Inflammatory macrophage treated with lipopolysaccharide for 1 hour (primary cell): ENCODE measurements around the gene ASIP.
A peak's percentile ranks its signal among the peaks of the same experiment; 100 is the strongest.
"Not testable (repeated sequence)": the region's sequence is repeated elsewhere in the genome, so short reads cannot be mapped to it uniquely, and the experiment has no call there.

Experiments
- DNase-seq, 2 donors: peaks; one replicate each; pipeline ENCODE4 v3.0.0-alpha.2; 2020 to 2022

The ASIP gene

GRCh38 chr20:34290471-34290870, 49.2 kb downstream of the ASIP start:
- no peak for DNase-seq

GRCh38 chr20:34292496-34292895, 51.3 kb downstream of the ASIP start:
- DNase-seq: no peak

GRCh38 chr20:34293119-34293518, 51.9 kb downstream of the ASIP start:
- DNase-seq: no peak

- DNase-seq: peak in 1 of 2 donors; percentile 40
These were observed 52.4 kb downstream of the ASIP start for GRCh38 chr20:34293589-34293988.

GRCh38 chr20:34294563-34294962, 53.3 kb downstream of the ASIP start:
- DNase-seq: no peak

- no peak for DNase-seq
These were observed 54.1 kb downstream of the ASIP start for GRCh38 chr20:34295284-34295683.

GRCh38 chr20:34296468-34296867, 55.2 kb downstream of the ASIP start:
- no peak for DNase-seq

- not testable (repeated sequence) for DNase-seq
These were observed 57.1 kb downstream of the ASIP start for GRCh38 chr20:34298294-34298784.

GRCh38 chr20:34299556-34300255, 58.5 kb downstream of the ASIP start:
- peak; percentile 28 to 35 for DNase-seq

- no peak for DNase-seq
These were observed 59.1 kb downstream of the ASIP start for GRCh38 chr20:34300256-34300806.

- no peak for DNase-seq
These were observed 59.8 kb downstream of the ASIP start for GRCh38 chr20:34300809-34301586.

GRCh38 chr20:34301587-34302311, 60.5 kb downstream of the ASIP start:
- DNase-seq: no peak

GRCh38 chr20:34302312-34302722, 61.1 kb downstream of the ASIP start:
- no peak for DNase-seq

- peak; percentile 96 to 97 for DNase-seq
These were observed 61.7 kb downstream of the ASIP start, which contains the start of gene AHCY for GRCh38 chr20:34302723-34303533. TSS of gene AHCY (minus strand) at chr20:34303355. CDS start at chr20:34303270, 85 bp downstream.

GRCh38 chr20:34305333-34306230, 64.4 kb downstream of the ASIP start:
- peak in 1 of 2 donors; percentile 26 for DNase-seq

- no peak for DNase-seq
These were observed 68.5 kb downstream of the ASIP start for GRCh38 chr20:34309691-34310090.

GRCh38 chr20:34310481-34311117, 69.4 kb downstream of the ASIP start:
- DNase-seq: no peak

- no peak for DNase-seq
These were observed 70.1 kb downstream of the ASIP start for GRCh38 chr20:34311118-34312023.

GRCh38 chr20:34312024-34312460, 70.8 kb downstream of the ASIP start:
- no peak for DNase-seq
